WERI-Rb-1 (cell line): Measurements from ENCODE around the gene PCDH1.

Source experiments
- DNase-seq: peaks from one replicate; pipeline ENCODE4 v3.0.0-alpha.2; 2020
- H3K27ac ChIP-seq: fragments of 250-450 bp; sonication (Bioruptor Pico); 2 replicates; pipeline ENCODE4 v1.5.1; 2020; ENCODE audit warnings: mild to moderate bottlenecking, moderate library complexity
- H3K27me3 ChIP-seq: fragments of 250-450 bp; sonication (Bioruptor Pico); 2 replicates; pipeline ENCODE4 v1.5.1; 2021; ENCODE audit warnings: mild to moderate bottlenecking, low read depth, moderate library complexity; ENCODE audit not compliant: insufficient read depth, severe bottlenecking
- H3K36me3 ChIP-seq: fragments of 250-450 bp; sonication (Bioruptor Pico); 2 replicates; pipeline ENCODE4 v1.5.1; 2020; ENCODE audit warnings: mild to moderate bottlenecking, moderate library complexity
- H3K4me3 ChIP-seq: 2 replicates; pipeline ENCODE4 v1.5.1; 2011; ENCODE audit warnings: low read depth, mild to moderate bottlenecking, control low read depth, low read length
- H3K9me3 ChIP-seq: fragments of 250-450 bp; sonication (Bioruptor Pico); 2 replicates; pipeline ENCODE4 v1.5.1; 2021; ENCODE audit warnings: mild to moderate bottlenecking, moderate library complexity; ENCODE audit not compliant: severe bottlenecking
- CTCF ChIP-seq: IDR thresholded peaks from 2 replicates; pipeline ENCODE4 v1.5.1; 2011; ENCODE audit warnings: low read depth, mild to moderate bottlenecking, control low read depth, inconsistent platforms, low read length

PCDH1 gene

DNA sequence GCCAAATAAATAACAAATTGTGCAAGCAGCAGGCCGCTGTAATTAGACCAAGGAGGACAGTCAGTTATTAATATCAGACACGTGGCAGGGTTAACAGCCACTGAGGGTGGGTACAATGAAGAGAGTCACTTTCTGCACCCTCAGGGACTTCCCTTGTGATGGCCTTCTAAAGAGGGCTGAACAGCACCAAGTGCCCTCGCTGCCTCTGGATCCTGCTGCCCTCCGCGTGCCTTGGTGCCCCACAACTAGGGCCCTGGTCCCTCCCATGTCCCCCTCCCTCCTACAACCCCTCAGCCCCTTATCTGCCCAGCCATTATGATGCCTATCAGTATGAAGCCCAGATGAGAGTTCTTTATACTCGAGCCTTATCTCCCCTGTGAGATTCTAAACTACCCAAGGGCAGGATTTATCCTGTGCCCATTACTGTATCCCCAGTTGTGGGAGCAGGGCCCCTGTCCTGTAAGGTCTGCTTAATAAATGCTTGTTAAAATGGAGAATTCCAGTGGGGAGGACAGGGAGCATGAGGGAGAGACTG lies 37.3 kb downstream of the PCDH1 start:
- TF ChIP-seq CTCF, result no peak
- DNase-seq, result no peak
- H3K4me3 ChIP-seq, result no peak overlapping the region
- H3K27me3 ChIP-seq, result no peaks in the 10 kb centered on the region
- H3K9me3 ChIP-seq, result no peaks in the 10 kb centered on the region
- H3K36me3 ChIP-seq, result no peaks in the 10 kb centered on the region
- H3K27ac ChIP-seq, result no peak overlapping the region

DNA sequence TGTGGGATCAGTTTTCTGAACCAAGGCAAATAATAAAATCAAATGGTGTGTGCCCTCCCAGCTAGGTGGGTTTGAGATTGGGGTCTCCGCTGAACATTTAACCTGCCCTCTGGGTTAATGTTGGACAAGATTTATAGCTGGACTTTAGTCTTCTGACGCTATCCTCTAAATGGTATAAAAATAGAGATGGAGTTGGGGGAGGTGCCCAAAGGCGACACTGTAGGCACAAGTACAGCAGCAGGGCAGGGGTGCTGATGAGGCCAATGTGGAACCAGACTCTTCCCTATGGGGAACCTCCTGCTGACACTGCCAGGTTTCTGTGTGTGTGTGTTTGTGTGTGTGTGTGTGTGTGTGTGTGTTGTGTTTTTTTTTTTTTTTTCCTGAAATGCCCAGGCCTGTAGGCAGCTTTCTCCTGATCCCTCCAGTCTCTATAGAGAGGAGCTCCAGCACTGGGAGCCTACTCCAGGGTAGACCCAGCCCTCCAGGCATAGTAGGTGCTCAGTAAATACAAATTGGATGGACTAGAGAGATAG lies 37.9 kb downstream of the PCDH1 start:
- TF ChIP-seq CTCF, result no peak
- Histone ChIP-seq H3K27me3 (no peaks in the 10 kb centered on the region), H3K27ac (no peak overlapping the region), H3K4me3 (no peak overlapping the region), H3K36me3 (no peaks in the 10 kb centered on the region), H3K9me3 (no peaks in the 10 kb centered on the region)
- DNase-seq, result no peak

- no peak overlapping the region for H3K27ac ChIP-seq
- no peak for DNase-seq
- H3K4me3 ChIP-seq, result no peak overlapping the region
- no peak for TF ChIP-seq CTCF
- no peaks in the 10 kb centered on the region for H3K9me3 ChIP-seq
- no peaks in the 10 kb centered on the region for H3K27me3 ChIP-seq
- no peaks in the 10 kb centered on the region for H3K36me3 ChIP-seq
These were observed 39.1 kb downstream of the PCDH1 start for GRCh38 chr5:141839015-141839513.

DNA sequence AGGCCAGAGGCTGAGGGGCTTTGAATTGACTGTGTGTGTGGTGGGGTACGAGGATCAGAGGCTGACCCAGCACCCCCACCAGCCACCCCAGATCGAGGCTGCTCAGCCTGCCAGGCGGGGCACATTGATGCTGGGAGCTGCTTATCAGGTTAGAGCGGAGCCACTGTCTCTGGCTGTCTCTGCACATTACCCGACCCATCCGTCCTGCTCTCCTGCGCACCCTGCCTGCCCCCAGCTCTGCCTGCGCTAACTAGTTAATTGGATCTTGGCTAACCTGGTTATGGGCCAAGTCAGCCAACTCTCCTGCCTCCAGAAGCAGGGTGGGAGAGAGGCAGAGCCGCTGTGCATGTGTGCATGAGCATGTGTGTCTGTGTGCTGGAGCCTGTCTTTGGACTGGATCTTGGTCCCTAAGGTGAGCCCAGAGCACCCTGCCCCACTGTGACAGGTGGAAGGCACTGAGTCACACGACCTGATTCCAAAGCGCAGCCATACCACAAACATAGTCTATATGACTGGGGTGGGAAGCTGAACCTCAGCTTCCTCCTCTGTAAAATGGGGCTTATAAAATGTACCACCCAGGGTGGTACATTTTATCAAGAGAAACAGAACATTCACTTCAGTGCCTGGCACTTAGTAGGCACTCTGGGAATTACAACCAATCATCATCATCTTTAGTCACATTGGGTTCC lies 39.7 kb downstream of the PCDH1 start:
- Histone ChIP-seq H3K36me3 (no peaks in the 10 kb centered on the region), H3K27ac (no peak overlapping the region), H3K4me3 (no peak overlapping the region), H3K9me3 (no peaks in the 10 kb centered on the region), H3K27me3 (no peaks in the 10 kb centered on the region)
- TF ChIP-seq CTCF, result no peak
- DNase-seq, result peak; percentile 63

GRCh38 chr5:141835928-141836670 lies 42.1 kb downstream of the PCDH1 start:
- Histone ChIP-seq H3K9me3 (peaks cover 3% of the 10 kb centered on the region), H3K27ac (no peak overlapping the region), H3K36me3 (no peaks in the 10 kb centered on the region), H3K27me3 (no peaks in the 10 kb centered on the region), H3K4me3 (no peak overlapping the region)
- DNase-seq, result no peak
- no peak for TF ChIP-seq CTCF
